ENCODE measurements around the gene MYCBP2.

Gene MYCBP2

DNA sequence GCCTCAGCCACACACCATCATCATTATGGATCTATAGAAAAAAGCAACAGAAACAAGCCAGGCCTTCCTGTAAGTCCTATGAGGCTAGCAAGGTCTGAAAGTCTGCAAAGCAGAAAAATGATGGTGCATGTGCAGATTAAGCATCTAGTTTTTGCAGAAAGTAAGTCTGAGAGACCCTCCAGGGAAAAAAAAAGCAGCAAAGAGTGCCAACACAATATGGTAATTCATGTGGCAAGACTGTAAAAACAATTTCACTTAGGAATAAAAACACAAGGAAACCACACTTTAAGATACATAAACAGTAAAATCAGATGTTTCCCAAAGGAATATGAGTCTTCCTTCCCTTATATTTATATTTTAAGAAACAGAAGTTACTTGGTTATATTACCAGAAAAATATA lies 187.6 kb downstream of the MYCBP2 start:
- no peaks in the 10 kb centered on the region for H3K4me1 ChIP-seq (ENCODE audit: control extremely low read depth in 1 of 4, control insufficient read depth in 4 of 4, insufficient read depth in 4 of 4, low read length in 3 of 4)
- CTCF ChIA-PET, result interaction anchor here (0.6 kb wide), 1 partner anchor 252 kb away, joined by 3 read pairs; no protein-coding TSS in a partner anchor
- H3K27ac ChIP-seq (ENCODE audit: insufficient read depth in 1 of 2, low read depth in 1 of 2, low read length in 2 of 2, poor library complexity in 1 of 2, severe bottlenecking in 2 of 2), result no peak overlapping the region
- no peaks in the 10 kb centered on the region for H3K27me3 ChIP-seq (replicated peaks in 2 of 5; ENCODE audit: control insufficient read depth in 4 of 5, insufficient read depth in 5 of 5, low read length in 4 of 5)
- POLR2A ChIA-PET, result no interaction called here
- peaks cover 26 to 91% (median 50%) of the 10 kb centered on the region in 4 experiments for H3K36me3 ChIP-seq (ENCODE audit: control insufficient read depth in 4 of 4, insufficient read depth in 4 of 4, low read length in 3 of 4)
- DNase-seq, result no peak
- no peaks in the 10 kb centered on the region for H3K9me3 ChIP-seq (ENCODE audit: control extremely low read depth in 1 of 5, control insufficient read depth in 4 of 5, insufficient read depth in 2 of 5, low read depth in 1 of 5, low read length in 4 of 5)
- H3K4me3 ChIP-seq (ENCODE audit: control insufficient read depth in 1 of 7, extremely low read depth in 1 of 7, insufficient read depth in 4 of 7, low read depth in 2 of 7, low read length in 6 of 7), result no peak overlapping the region

DNA sequence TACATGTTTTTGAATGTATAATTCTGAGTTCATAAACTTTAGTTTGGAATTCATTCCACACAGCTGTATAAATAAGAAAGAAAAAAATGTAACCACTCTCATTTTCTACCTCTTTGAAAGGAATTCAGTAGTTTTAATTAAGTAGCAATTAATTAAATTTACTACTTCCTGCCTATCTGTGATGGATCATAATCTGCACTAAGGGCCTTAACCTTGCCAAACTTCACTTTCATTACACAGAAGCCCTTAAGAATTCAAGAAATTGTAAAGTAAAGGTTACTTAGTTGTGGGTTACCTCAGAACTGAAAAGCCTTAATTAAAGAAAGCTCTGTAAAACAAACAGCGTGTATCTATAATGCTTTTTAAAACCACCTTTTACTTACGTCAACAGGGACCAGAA lies 188.1 kb downstream of the MYCBP2 start:
- no peaks in the 10 kb centered on the region for H3K27me3 ChIP-seq (replicated peaks in 2 of 5; ENCODE audit: control insufficient read depth in 4 of 5, insufficient read depth in 5 of 5, low read length in 4 of 5)
- no peak overlapping the region for H3K27ac ChIP-seq (ENCODE audit: insufficient read depth in 1 of 2, low read depth in 1 of 2, low read length in 2 of 2, poor library complexity in 1 of 2, severe bottlenecking in 2 of 2)
- DNase-seq, result no peak
- no peaks in the 10 kb centered on the region for H3K9me3 ChIP-seq (ENCODE audit: control extremely low read depth in 1 of 5, control insufficient read depth in 4 of 5, insufficient read depth in 2 of 5, low read depth in 1 of 5, low read length in 4 of 5)
- WGBS (ENCODE audit: insufficient coverage), result no CpG with 5 or more reads among the region's 2 CpGs
- ChIA-PET CTCF (no interaction called here), POLR2A (no interaction called here)
- no peaks in the 10 kb centered on the region for H3K4me1 ChIP-seq (ENCODE audit: control extremely low read depth in 1 of 4, control insufficient read depth in 4 of 4, insufficient read depth in 4 of 4, low read length in 3 of 4)
- peaks cover 23 to 90% (median 45%) of the 10 kb centered on the region in 4 experiments for H3K36me3 ChIP-seq (ENCODE audit: control insufficient read depth in 4 of 4, insufficient read depth in 4 of 4, low read length in 3 of 4)
- no peak overlapping the region for H3K4me3 ChIP-seq (ENCODE audit: control insufficient read depth in 1 of 7, extremely low read depth in 1 of 7, insufficient read depth in 4 of 7, low read depth in 2 of 7, low read length in 6 of 7)

DNA sequence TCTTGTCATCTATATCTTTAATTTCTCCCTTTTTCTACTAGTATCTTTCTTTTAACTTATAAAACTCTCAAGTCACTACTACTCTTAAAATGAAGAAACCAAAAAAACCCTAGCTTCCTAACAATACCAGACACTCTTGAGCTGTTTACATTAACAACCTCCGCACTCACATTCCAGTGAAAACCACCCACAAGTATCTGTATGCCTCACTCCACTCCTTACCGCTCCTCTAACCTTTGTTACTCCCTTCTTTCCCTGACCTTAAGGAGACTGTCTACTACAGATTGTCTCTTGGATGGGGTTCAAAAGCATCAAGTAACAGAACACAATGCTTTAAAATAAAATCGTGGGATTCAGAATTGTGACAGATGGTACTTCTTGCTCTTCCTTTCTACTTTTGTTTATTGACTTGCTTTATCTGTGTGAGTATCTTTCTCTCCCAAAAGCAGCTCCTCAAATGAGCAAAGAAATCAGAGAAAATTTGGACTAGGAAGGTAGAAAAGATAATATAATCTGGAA lies 189.9 kb downstream of the MYCBP2 start:
- POLR2A ChIA-PET, result no interaction called here
- no peak for DNase-seq
- Histone ChIP-seq H3K27me3 (replicated peaks in 2 of 5; ENCODE audit: control insufficient read depth in 4 of 5, insufficient read depth in 5 of 5, low read length in 4 of 5) (no peaks in the 10 kb centered on the region), H3K9me3 (ENCODE audit: control extremely low read depth in 1 of 5, control insufficient read depth in 4 of 5, insufficient read depth in 2 of 5, low read depth in 1 of 5, low read length in 4 of 5) (no peaks in the 10 kb centered on the region), H3K4me1 (ENCODE audit: control extremely low read depth in 1 of 4, control insufficient read depth in 4 of 4, insufficient read depth in 4 of 4, low read length in 3 of 4) (no peaks in the 10 kb centered on the region), H3K4me3 (ENCODE audit: control insufficient read depth in 1 of 7, extremely low read depth in 1 of 7, insufficient read depth in 4 of 7, low read depth in 2 of 7, low read length in 6 of 7) (no peak overlapping the region), H3K27ac (ENCODE audit: insufficient read depth in 1 of 2, low read depth in 1 of 2, low read length in 2 of 2, poor library complexity in 1 of 2, severe bottlenecking in 2 of 2) (no peak overlapping the region), H3K36me3 (ENCODE audit: control insufficient read depth in 4 of 4, insufficient read depth in 4 of 4, low read length in 3 of 4) (peaks cover 20 to 83% (median 38%) of the 10 kb centered on the region in 4 experiments)
- CTCF ChIA-PET, result no interaction called here
- 88% methylated on average over 1 of the region's 3 CpGs for WGBS (ENCODE audit: insufficient coverage)

DNA sequence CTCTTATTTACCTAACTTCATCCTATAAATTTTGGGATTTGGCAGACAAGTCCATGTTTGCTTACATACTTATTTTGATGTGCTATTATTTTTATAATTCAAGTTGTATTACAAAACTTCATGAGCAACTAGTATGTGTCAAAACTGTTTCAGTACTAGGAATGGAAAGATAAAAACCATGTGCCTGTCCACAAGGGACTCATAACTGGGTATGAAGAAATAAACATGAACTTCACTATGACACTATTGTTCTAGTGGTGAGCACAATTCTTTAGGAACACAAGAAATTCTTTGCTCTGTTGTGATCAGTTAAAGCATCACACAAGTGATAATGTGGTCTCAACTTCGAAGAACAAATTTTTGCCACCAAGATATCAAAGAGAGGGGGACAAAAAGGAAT lies 202.5 kb downstream of the MYCBP2 start:
- H3K36me3 ChIP-seq (ENCODE audit: control insufficient read depth in 4 of 4, insufficient read depth in 4 of 4, low read length in 3 of 4), result peaks cover 17 to 45% (median 28%) of the 10 kb centered on the region in 4 experiments
- CTCF ChIA-PET, result no interaction called here
- no peaks in the 10 kb centered on the region for H3K4me1 ChIP-seq (ENCODE audit: control extremely low read depth in 1 of 4, control insufficient read depth in 4 of 4, insufficient read depth in 4 of 4, low read length in 3 of 4)
- no peak for DNase-seq
- no peaks in the 10 kb centered on the region for H3K9me3 ChIP-seq (ENCODE audit: control extremely low read depth in 1 of 5, control insufficient read depth in 4 of 5, insufficient read depth in 2 of 5, low read depth in 1 of 5, low read length in 4 of 5)
- no peak overlapping the region for H3K4me3 ChIP-seq (ENCODE audit: control insufficient read depth in 1 of 7, extremely low read depth in 1 of 7, insufficient read depth in 4 of 7, low read depth in 2 of 7, low read length in 6 of 7)
- H3K27me3 ChIP-seq (replicated peaks in 2 of 5; ENCODE audit: control insufficient read depth in 4 of 5, insufficient read depth in 5 of 5, low read length in 4 of 5), result no peaks in the 10 kb centered on the region
- no peak overlapping the region for H3K27ac ChIP-seq (ENCODE audit: insufficient read depth in 1 of 2, low read depth in 1 of 2, low read length in 2 of 2, poor library complexity in 1 of 2, severe bottlenecking in 2 of 2)
- POLR2A ChIA-PET, result no interaction called here
- WGBS (ENCODE audit: insufficient coverage), result no CpG with 5 or more reads among the region's 1 CpG

DNA sequence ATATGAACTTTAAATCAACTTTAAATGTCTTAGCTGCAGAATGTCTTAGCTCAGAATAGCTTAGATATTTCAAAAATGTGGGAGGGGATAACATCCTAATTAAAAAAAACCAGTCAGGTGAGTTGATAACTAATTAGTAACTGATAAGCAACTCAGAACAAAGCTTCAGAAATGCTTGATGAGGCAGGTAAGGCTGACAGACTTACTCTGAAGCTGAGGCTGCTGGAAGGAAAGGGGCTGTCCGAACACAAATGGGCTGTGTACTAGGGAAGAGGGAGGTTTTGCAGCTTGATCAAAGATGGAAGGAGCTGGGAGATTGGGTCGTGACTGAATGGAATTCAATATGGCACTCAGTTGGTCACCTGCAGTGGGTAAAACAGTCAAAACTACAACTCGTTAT lies 208.8 kb downstream of the MYCBP2 start:
- POLR2A ChIA-PET, result no interaction called here

DNA sequence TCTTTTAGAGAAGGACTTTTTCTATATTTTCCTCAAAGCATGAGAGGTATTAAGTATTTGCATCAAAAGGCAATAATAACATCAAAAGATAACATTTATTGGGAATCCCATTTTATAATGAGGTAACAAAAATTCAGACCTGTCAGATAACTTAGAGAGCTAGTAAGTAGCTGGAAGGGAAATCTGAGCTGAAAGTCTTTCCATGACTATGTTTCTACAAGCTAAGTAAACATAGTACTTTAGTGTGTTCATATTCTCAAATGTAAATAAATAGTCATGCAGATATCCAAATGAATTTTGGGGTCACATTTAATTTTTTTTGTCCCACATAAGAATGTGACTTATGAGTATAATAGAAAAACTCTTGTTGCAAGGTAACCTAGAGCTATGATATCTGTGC lies 212.6 kb downstream of the MYCBP2 start:
- Histone ChIP-seq H3K27ac (ENCODE audit: insufficient read depth in 1 of 2, low read depth in 1 of 2, low read length in 2 of 2, poor library complexity in 1 of 2, severe bottlenecking in 2 of 2) (no peak overlapping the region), H3K9me3 (ENCODE audit: control extremely low read depth in 1 of 5, control insufficient read depth in 4 of 5, insufficient read depth in 2 of 5, low read depth in 1 of 5, low read length in 4 of 5) (peaks cover 0 to 16% (median 9%) of the 10 kb centered on the region in 5 experiments), H3K36me3 (ENCODE audit: control insufficient read depth in 4 of 4, insufficient read depth in 4 of 4, low read length in 3 of 4) (peaks cover 18 to 61% (median 26%) of the 10 kb centered on the region in 4 experiments), H3K27me3 (replicated peaks in 2 of 5; ENCODE audit: control insufficient read depth in 4 of 5, insufficient read depth in 5 of 5, low read length in 4 of 5) (no peaks in the 10 kb centered on the region), H3K4me1 (ENCODE audit: control extremely low read depth in 1 of 4, control insufficient read depth in 4 of 4, insufficient read depth in 4 of 4, low read length in 3 of 4) (no peaks in the 10 kb centered on the region), H3K4me3 (ENCODE audit: control insufficient read depth in 1 of 7, extremely low read depth in 1 of 7, insufficient read depth in 4 of 7, low read depth in 2 of 7, low read length in 6 of 7) (no peak overlapping the region)
- no peak for DNase-seq
- POLR2A ChIA-PET, result no interaction called here
- CTCF ChIA-PET, result no interaction called here

More for the DNA sequence above, 208.8 kb downstream of the MYCBP2 start:
- CTCF ChIA-PET, result interaction anchor here (1.0 kb wide), 1 partner anchor 13 kb away, joined by 3 read pairs; no protein-coding TSS in a partner anchor
- DNase-seq, result no peak
- Histone ChIP-seq H3K27me3 (replicated peaks in 2 of 5; ENCODE audit: control insufficient read depth in 4 of 5, insufficient read depth in 5 of 5, low read length in 4 of 5) (no peaks in the 10 kb centered on the region), H3K9me3 (ENCODE audit: control extremely low read depth in 1 of 5, control insufficient read depth in 4 of 5, insufficient read depth in 2 of 5, low read depth in 1 of 5, low read length in 4 of 5) (no peaks in the 10 kb centered on the region), H3K4me3 (ENCODE audit: control insufficient read depth in 1 of 7, extremely low read depth in 1 of 7, insufficient read depth in 4 of 7, low read depth in 2 of 7, low read length in 6 of 7) (no peak overlapping the region), H3K27ac (ENCODE audit: insufficient read depth in 1 of 2, low read depth in 1 of 2, low read length in 2 of 2, poor library complexity in 1 of 2, severe bottlenecking in 2 of 2) (no peak overlapping the region), H3K4me1 (ENCODE audit: control extremely low read depth in 1 of 4, control insufficient read depth in 4 of 4, insufficient read depth in 4 of 4, low read length in 3 of 4) (no peaks in the 10 kb centered on the region), H3K36me3 (ENCODE audit: control insufficient read depth in 4 of 4, insufficient read depth in 4 of 4, low read length in 3 of 4) (peaks cover 10 to 47% (median 22%) of the 10 kb centered on the region in 4 experiments)
- 83% methylated on average over 1 of the region's 3 CpGs for WGBS (ENCODE audit: insufficient coverage)

DNA sequence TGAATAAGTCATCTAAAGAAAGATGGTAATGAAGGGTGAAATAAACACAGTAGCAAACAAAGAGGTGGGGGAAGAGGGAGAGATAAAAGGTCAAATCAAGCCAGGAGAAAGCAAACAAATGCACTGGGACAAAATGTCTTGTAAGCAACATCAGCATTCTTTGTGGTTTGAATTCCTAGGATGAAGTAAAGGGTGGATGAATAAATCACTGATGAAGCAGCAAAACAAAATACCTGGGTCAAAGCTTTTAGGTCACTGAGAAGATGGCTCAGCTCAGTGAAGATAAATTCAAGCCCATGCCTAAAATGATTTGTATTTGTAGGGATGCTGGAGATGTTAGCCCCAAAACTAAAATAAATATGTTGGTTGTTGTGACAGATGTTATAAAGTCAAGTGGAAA lies 213.4 kb downstream of the MYCBP2 start:
- Histone ChIP-seq H3K27me3 (replicated peaks in 2 of 5; ENCODE audit: control insufficient read depth in 4 of 5, insufficient read depth in 5 of 5, low read length in 4 of 5) (no peaks in the 10 kb centered on the region), H3K4me1 (ENCODE audit: control extremely low read depth in 1 of 4, control insufficient read depth in 4 of 4, insufficient read depth in 4 of 4, low read length in 3 of 4) (no peaks in the 10 kb centered on the region), H3K27ac (ENCODE audit: insufficient read depth in 1 of 2, low read depth in 1 of 2, low read length in 2 of 2, poor library complexity in 1 of 2, severe bottlenecking in 2 of 2) (no peak overlapping the region), H3K9me3 (ENCODE audit: control extremely low read depth in 1 of 5, control insufficient read depth in 4 of 5, insufficient read depth in 2 of 5, low read depth in 1 of 5, low read length in 4 of 5) (peaks cover 0 to 20% (median 9%) of the 10 kb centered on the region in 5 experiments), H3K4me3 (ENCODE audit: control insufficient read depth in 1 of 7, extremely low read depth in 1 of 7, insufficient read depth in 4 of 7, low read depth in 2 of 7, low read length in 6 of 7) (no peak overlapping the region), H3K36me3 (ENCODE audit: control insufficient read depth in 4 of 4, insufficient read depth in 4 of 4, low read length in 3 of 4) (peaks cover 18 to 59% (median 30%) of the 10 kb centered on the region in 4 experiments)
- ChIA-PET POLR2A (no interaction called here), CTCF (no interaction called here)
- no peak for DNase-seq

Measured in common myeloid progenitor, CD34-positive (primary cell).